ENCODE measurements around the gene ADAMTS7. TPM values are rescaled to one million over a fixed set of nuclear protein-coding genes. Genes with fewer than 3 reads are reported as not detected.

Gene ADAMTS7
- total RNA-seq, 1 experiment from 2014 or later: 12.0 TPM

GRCh38 chr15:78841376-78841706, 30.1 kb upstream of the ADAMTS7 start:
- no peak for TF ChIP-seq FOSL1 (IDR thresholded peaks at IDR 0.05; ENCODE audit: low read depth)
- no peak for TF ChIP-seq ELF1 (IDR thresholded peaks at IDR 0.05; ENCODE audit: borderline replicate concordance, low read depth)
- no peak for TF ChIP-seq JUND (IDR thresholded peaks at IDR 0.05)
- no peak for TF ChIP-seq SRF (IDR thresholded peaks at IDR 0.05; ENCODE audit: low read depth)
- TF ChIP-seq POLR2A (IDR thresholded peaks at IDR 0.05; ENCODE audit: borderline replicate concordance, extremely low read depth, insufficient read depth, insufficient read length): no peak
- no peak for TF ChIP-seq EGR1 (IDR thresholded peaks at IDR 0.05; ENCODE audit: low read depth)
- no peak for TF ChIP-seq TCF7L2 (IDR thresholded peaks at IDR 0.05; ENCODE audit: borderline replicate concordance, extremely low read depth, insufficient read depth, insufficient read length)
- TF ChIP-seq, protein P1, sequence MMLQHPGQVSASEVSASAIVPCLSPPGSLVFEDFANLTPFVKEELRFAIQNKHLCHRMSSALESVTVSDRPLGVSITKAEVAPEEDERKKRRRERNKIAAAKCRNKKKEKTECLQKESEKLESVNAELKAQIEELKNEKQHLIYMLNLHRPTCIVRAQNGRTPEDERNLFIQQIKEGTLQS (IDR thresholded peaks at IDR 0.05): no peak
- TF ChIP-seq EZH2 (IDR thresholded peaks at IDR 0.05): no peak
- TF ChIP-seq YY1 (IDR thresholded peaks at IDR 0.05; ENCODE audit: extremely low read depth, insufficient replicate concordance, low read depth, low read length): no peak
- TF ChIP-seq ZBTB33 (IDR thresholded peaks at IDR 0.05; ENCODE audit: extremely low read depth, insufficient replicate concordance, low read length): no peak
- TF ChIP-seq CTCF (IDR thresholded peaks at IDR 0.05 in 2 of 3, conservative IDR thresholded peaks at IDR 0.05 in 1 of 3; ENCODE audit: borderline replicate concordance in 1 of 3, insufficient read depth in 1 of 3, low read depth in 2 of 3, low read length in 2 of 3): no peak
- no peak for TF ChIP-seq EZH2phosphoT487 (IDR thresholded peaks at IDR 0.05; ENCODE audit: borderline replicate concordance)
- TF ChIP-seq MAX (IDR thresholded peaks at IDR 0.05): no peak
- no peak for TF ChIP-seq CBX3 (IDR thresholded peaks at IDR 0.05; ENCODE audit: low read depth)
- TF ChIP-seq SP1 (IDR thresholded peaks at IDR 0.05; ENCODE audit: low read depth): no peak
- no TSS peak for BruUV-seq (replicated peaks)
- no peak for DNase-seq (ENCODE audit: low read depth, low spot score)
- POLR2A ChIA-PET: no interaction called here
- intact Hi-C loops (cut with micrococcal nuclease): no loop called here
- no peak overlapping the region for H3K9ac ChIP-seq (ENCODE audit: low read length)
- no peak overlapping the region for H3K4me3 ChIP-seq (replicated peaks in 1 of 2; ENCODE audit: low read depth in 1 of 2, low read length in 2 of 2)
- no peak overlapping the region for H3K27ac ChIP-seq (ENCODE audit: low read depth, low read length)
- H3K36me3 ChIP-seq (ENCODE audit: control insufficient read depth in 1 of 2, insufficient read depth in 2 of 2, low read length in 2 of 2): no peaks in the 10 kb centered on the region
- no peaks in the 10 kb centered on the region for H4K20me1 ChIP-seq (ENCODE audit: insufficient read depth)
- no peaks in the 10 kb centered on the region for H3K9me2 ChIP-seq (ENCODE audit: insufficient read depth)
- CTCF ChIA-PET: no interaction called here
- no peak for ATAC-seq
- H3K4me1 ChIP-seq (ENCODE audit: control insufficient read depth in 1 of 2, insufficient read depth in 2 of 2, low read length in 2 of 2): no peaks in the 10 kb centered on the region
- no peak overlapping the region for H3K4me2 ChIP-seq (ENCODE audit: low read length)
- H3K9me3 ChIP-seq (ENCODE audit: control insufficient read depth in 1 of 2, insufficient read depth in 1 of 2, low read depth in 1 of 2, low read length in 2 of 2): no peaks in the 10 kb centered on the region
- H3K27me3 ChIP-seq (ENCODE audit: insufficient read depth, low read length): no peaks in the 10 kb centered on the region
- no peaks in the 10 kb centered on the region for H3K79me2 ChIP-seq (ENCODE audit: insufficient read depth, low read length)
- no peak overlapping the region for H2AFZ ChIP-seq (ENCODE audit: low read depth, low read length, poor library complexity, severe bottlenecking)
- RAD21 ChIA-PET (ENCODE audit: low non-redundant PET in 1 of 2, low total read pairs in 2 of 2, uncharacterized antibody in 2 of 2, unreplicated experiment in 2 of 2): no interaction called here

Measured in HCT116 (cell line).